ENCODE data around the gene KSR1.
"Not testable (repeated sequence)": the region's sequence is repeated elsewhere in the genome, so short reads cannot be mapped to it uniquely, and the experiment has no call there.

Gene KSR1

GRCh38 chr17:27455914-27456680, at the start of gene KSR1:
TSS of gene KSR1 (plus strand) at chr17:27456448. CDS start at chr17:27456644, 196 bp downstream.
- peak; percentile 80 for DNase-seq (ENCODE audit: low read depth)

GRCh38 chr17:27407916-27408864, 48.1 kb upstream of the KSR1 start:
- no peak for DNase-seq (ENCODE audit: low read depth)

GRCh38 chr17:27408891-27409290, 47.4 kb upstream of the KSR1 start:
- DNase-seq (ENCODE audit: low read depth): no peak

GRCh38 chr17:27412158-27412557, 44.1 kb upstream of the KSR1 start:
- not testable (repeated sequence) for DNase-seq (ENCODE audit: low read depth)

GRCh38 chr17:27413315-27413714, 42.9 kb upstream of the KSR1 start:
- no peak for DNase-seq (ENCODE audit: low read depth)

- no peak for DNase-seq (ENCODE audit: low read depth)
Measured at GRCh38 chr17:27413792-27414191, 42.5 kb upstream of the KSR1 start.

GRCh38 chr17:27414271-27414670, 42.0 kb upstream of the KSR1 start:
- no peak for DNase-seq (ENCODE audit: low read depth)

- DNase-seq (ENCODE audit: low read depth): no peak
Measured at GRCh38 chr17:27414694-27415093, 41.6 kb upstream of the KSR1 start.

- no peak for DNase-seq (ENCODE audit: low read depth)
Measured at GRCh38 chr17:27415120-27415795, 41.0 kb upstream of the KSR1 start.

GRCh38 chr17:27417596-27418365, 38.5 kb upstream of the KSR1 start:
- no peak for DNase-seq (ENCODE audit: low read depth)

GRCh38 chr17:27418366-27418615, 38.0 kb upstream of the KSR1 start:
- no peak for DNase-seq (ENCODE audit: low read depth)

- no peak for DNase-seq (ENCODE audit: low read depth)
Measured at GRCh38 chr17:27419156-27419555, 37.1 kb upstream of the KSR1 start.

GRCh38 chr17:27420211-27420950, 35.9 kb upstream of the KSR1 start:
- no peak for DNase-seq (ENCODE audit: low read depth)

- no peak for DNase-seq (ENCODE audit: low read depth)
Measured at GRCh38 chr17:27421111-27421510, 35.1 kb upstream of the KSR1 start.

- not testable (repeated sequence) for DNase-seq (ENCODE audit: low read depth)
Measured at GRCh38 chr17:27421626-27422025, 34.6 kb upstream of the KSR1 start.

GRCh38 chr17:27422601-27423000, 33.6 kb upstream of the KSR1 start:
- no peak for DNase-seq (ENCODE audit: low read depth)

- no peak for DNase-seq (ENCODE audit: low read depth)
Measured at GRCh38 chr17:27423651-27424050, 32.6 kb upstream of the KSR1 start.

- DNase-seq (ENCODE audit: low read depth): no peak
Measured at GRCh38 chr17:27424516-27424915, 31.7 kb upstream of the KSR1 start.

- DNase-seq (ENCODE audit: low read depth): no peak
Measured at GRCh38 chr17:27424941-27425340, 31.3 kb upstream of the KSR1 start.

GRCh38 chr17:27425571-27425970, 30.7 kb upstream of the KSR1 start:
- not testable (repeated sequence) for DNase-seq (ENCODE audit: low read depth)

- DNase-seq (ENCODE audit: low read depth): no peak
Measured at GRCh38 chr17:27425991-27426390, 30.3 kb upstream of the KSR1 start.
